Mesendoderm (in vitro differentiated cells): ENCODE results near the gene KCNIP2.

Experiments
- DNase-seq: peaks from one replicate; pipeline ENCODE4 v3.0.0; 2013
- H2AK5ac ChIP-seq: 2 replicates; pipeline ENCODE4 v1.6.1; 2013; ENCODE audit warnings: low read length, inconsistent platforms
- H2BK120ac ChIP-seq: 2 replicates; pipeline ENCODE4 v1.6.1; 2013; ENCODE audit warnings: low read depth, mild to moderate bottlenecking, low read length, moderate library complexity, mixed read lengths
- H2BK15ac ChIP-seq: replicated peaks from 2 replicates; pipeline ENCODE4 v1.6.1; 2013; ENCODE audit warnings: low read depth, mild to moderate bottlenecking, moderate library complexity
- H2BK5ac ChIP-seq: 2 replicates; pipeline ENCODE4 v1.6.1; 2013; ENCODE audit warnings: low read length, inconsistent platforms
- H3K18ac ChIP-seq: 2 replicates; pipeline ENCODE4 v1.6.1; 2013; ENCODE audit warnings: mild to moderate bottlenecking, low read length, mixed read lengths
- H3K23ac ChIP-seq: one replicate; pipeline ENCODE4 v1.6.1; 2013; ENCODE audit warnings: low read length
- H3K27ac ChIP-seq: 2 replicates; pipeline ENCODE4 v1.5.1; 2013; ENCODE audit warnings: low read depth, mild to moderate bottlenecking, inconsistent platforms, low read length, moderate library complexity
- H3K27me3 ChIP-seq: 2 replicates; pipeline ENCODE4 v1.6.1; 2013; ENCODE audit warnings: low read length, control low read depth, mild to moderate bottlenecking, inconsistent platforms; ENCODE audit not compliant: insufficient read depth, poor library complexity
- H3K36me3 ChIP-seq: 2 replicates; pipeline ENCODE4 v1.6.1; 2013; ENCODE audit warnings: low read length, inconsistent platforms; ENCODE audit not compliant: control insufficient read depth, insufficient read depth
- H3K4ac ChIP-seq: one replicate; pipeline ENCODE4 v1.6.1; 2013; ENCODE audit warnings: low read depth, mild to moderate bottlenecking, low read length, moderate library complexity
- H3K4me1 ChIP-seq: 2 replicates; pipeline ENCODE4 v1.6.1; 2013; ENCODE audit warnings: low read depth, low read length, inconsistent platforms; ENCODE audit not compliant: control insufficient read depth
- H3K4me2 ChIP-seq: 2 replicates; pipeline ENCODE4 v1.6.1; 2013; ENCODE audit warnings: low read length
- H3K4me3 ChIP-seq: 2 replicates; pipeline ENCODE4 v1.5.1; 2013; ENCODE audit warnings: mild to moderate bottlenecking, low read length
- H3K56ac ChIP-seq: one replicate; pipeline ENCODE4 v1.6.1; 2013; ENCODE audit warnings: low read length
- H3K79me1 ChIP-seq: 2 replicates; pipeline ENCODE4 v1.6.1; 2013; ENCODE audit warnings: low read length, inconsistent platforms
- H3K79me2 ChIP-seq: 2 replicates; pipeline ENCODE4 v1.6.1; 2013; ENCODE audit warnings: mild to moderate bottlenecking, low read length; ENCODE audit not compliant: control insufficient read depth, insufficient read depth
- H3K9ac ChIP-seq: 2 replicates; pipeline ENCODE4 v1.6.1; 2013; ENCODE audit warnings: low read length, inconsistent platforms
- H4K5ac ChIP-seq: one replicate; pipeline ENCODE4 v1.6.1; 2013; ENCODE audit warnings: low read length
- H4K8ac ChIP-seq: one replicate; pipeline ENCODE4 v1.6.1; 2013; ENCODE audit warnings: low read depth, mild to moderate bottlenecking, control low read depth, low read length, moderate library complexity
- WGBS: extraction: QIAGEN DNeasy Blood & Tissue Kit; methylation state at CpG from one replicate; pipeline ENCODE4 v1.1.7; 2013; ENCODE audit warnings: low lambda C conversion rate, missing lambda C conversion rate; ENCODE audit not compliant: insufficient coverage; ENCODE audit errors: extremely low coverage; 5-methylcytosine and 5-hydroxymethylcytosine counted together

The KCNIP2 gene

GRCh38 chr10:101781655-101781983 is 62.0 kb downstream of the KCNIP2 start:
- peak; percentile 29 for DNase-seq
- no peak overlapping the region for H4K5ac ChIP-seq
- WGBS = no CpG with 5 or more reads among the region's 7 CpGs

DNA sequence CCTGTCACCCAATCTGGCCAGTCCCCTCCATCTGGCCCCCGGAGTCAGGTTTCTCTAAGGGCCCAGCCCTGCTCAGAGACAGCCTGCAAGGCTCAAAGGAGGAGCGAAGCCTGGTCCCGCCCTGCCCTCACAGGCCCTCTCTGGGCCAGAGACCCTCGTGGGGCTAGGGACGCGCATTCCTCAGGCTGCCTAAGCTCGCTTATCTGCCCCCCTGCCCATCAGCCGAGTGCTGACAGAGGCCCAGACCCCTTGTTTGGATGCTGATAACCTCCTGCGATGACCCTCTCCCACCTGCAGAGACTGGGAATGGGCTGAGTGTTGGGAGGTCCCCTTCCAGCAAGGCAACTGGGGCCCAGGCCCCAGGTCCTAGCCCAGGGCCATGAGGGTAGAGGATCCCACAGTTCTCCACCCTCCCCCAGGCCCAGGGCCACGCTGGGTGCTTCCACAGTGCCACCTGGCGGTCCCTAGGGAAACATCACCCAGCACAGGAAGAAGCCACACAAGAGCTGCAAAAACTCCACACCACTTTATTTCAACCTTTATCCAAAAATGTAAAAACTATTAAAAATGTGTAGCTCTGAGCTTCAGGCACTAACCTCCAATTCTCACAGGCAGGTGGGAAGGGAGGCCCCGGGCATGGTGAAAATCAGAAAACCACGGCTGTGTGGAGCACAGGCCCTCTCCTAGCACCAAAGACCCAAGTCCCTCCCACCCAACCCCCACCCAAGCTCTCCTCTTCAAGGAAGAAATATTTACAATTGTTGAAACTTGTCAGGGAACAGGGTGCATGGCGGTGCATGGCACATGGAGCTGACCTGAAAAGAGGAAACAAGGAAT is 62.6 kb downstream of the KCNIP2 start:
- H2BK15ac ChIP-seq = no peak overlapping the region
- H3K79me2 ChIP-seq = peaks cover 13% of the 10 kb centered on the region
- no peaks in the 10 kb centered on the region for H3K27me3 ChIP-seq
- WGBS = no CpG with 5 or more reads among the region's 14 CpGs
- no peak overlapping the region for H4K8ac ChIP-seq
- H3K4me3 ChIP-seq = no peak overlapping the region
- no peak overlapping the region for H2AK5ac ChIP-seq
- H3K23ac ChIP-seq = no peak overlapping the region
- H3K79me1 ChIP-seq = peaks cover 5% of the 10 kb centered on the region
- H3K56ac ChIP-seq = peak overlapping the region; percentile 78
- no peak overlapping the region for H2BK5ac ChIP-seq
- no peak overlapping the region for H3K4ac ChIP-seq
- peaks cover 30% of the 10 kb centered on the region for H3K4me1 ChIP-seq
- H3K9ac ChIP-seq = peak overlapping the region; percentile 87
- no peak overlapping the region for H4K5ac ChIP-seq
- H3K27ac ChIP-seq = peak overlapping the region; percentile 19
- no peak overlapping the region for H3K18ac ChIP-seq
- peak; percentile 95 for DNase-seq
- no peak overlapping the region for H3K4me2 ChIP-seq
- no peak overlapping the region for H2BK120ac ChIP-seq
- peaks cover under 1% of the 10 kb centered on the region for H3K36me3 ChIP-seq

More at GRCh38 chr10:101781655-101781983, 62.0 kb downstream of the KCNIP2 start:
- Histone ChIP-seq H3K56ac (peak overlapping the region; percentile 71), H3K27me3 (no peaks in the 10 kb centered on the region), H3K4me1 (peaks cover 30% of the 10 kb centered on the region), H3K27ac (no peak overlapping the region), H2BK5ac (no peak overlapping the region), H3K79me1 (peaks cover 5% of the 10 kb centered on the region), H3K4me2 (peak overlapping the region; percentile 67), H3K79me2 (peaks cover 13% of the 10 kb centered on the region), H3K23ac (no peak overlapping the region), H3K4me3 (no peak overlapping the region), H3K18ac (no peak overlapping the region), H3K36me3 (peaks cover 3% of the 10 kb centered on the region), H4K8ac (no peak overlapping the region), H2AK5ac (peak overlapping the region; percentile 83), H3K9ac (peak overlapping the region; percentile 87), H2BK120ac (no peak overlapping the region), H3K4ac (no peak overlapping the region), H2BK15ac (no peak overlapping the region)

DNA sequence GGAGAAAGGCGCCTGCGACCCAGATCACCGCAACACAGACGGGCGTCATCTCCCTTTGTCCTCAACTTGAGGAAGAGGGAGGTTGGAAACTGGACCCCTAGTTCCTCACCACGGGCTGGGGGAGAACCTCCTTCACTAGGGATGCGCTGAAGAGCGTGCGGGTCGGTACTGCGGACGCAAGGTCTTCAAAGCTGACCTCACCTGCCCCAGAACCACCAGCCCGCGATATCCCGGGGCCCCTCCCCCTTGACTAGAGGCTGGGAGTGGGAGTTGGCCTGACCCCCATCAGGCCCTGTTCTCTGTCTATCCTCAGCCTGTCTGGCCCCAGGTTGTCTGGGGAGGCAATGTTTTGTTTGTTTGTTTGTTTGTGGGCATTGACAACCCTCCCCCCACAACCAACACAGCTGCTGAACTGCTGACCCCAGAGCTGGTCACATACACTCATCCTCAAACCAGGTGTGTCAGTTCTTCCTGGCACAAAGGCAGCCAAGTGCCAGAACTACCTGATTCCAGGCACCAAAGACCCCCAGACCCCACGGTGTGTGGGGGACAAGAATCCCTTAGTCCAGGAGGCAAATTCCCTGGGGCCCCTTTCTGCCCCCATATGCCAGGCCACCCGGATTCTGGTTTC is 63.3 kb downstream of the KCNIP2 start:
- Histone ChIP-seq H2BK5ac (peak overlapping the region; percentile 5), H3K27ac (peak overlapping the region; percentile 19), H3K9ac (peak overlapping the region; percentile 32), H3K23ac (no peak overlapping the region), H3K18ac (peak overlapping the region; percentile 19), H3K36me3 (no peaks in the 10 kb centered on the region), H3K79me1 (peaks cover 5% of the 10 kb centered on the region), H3K4ac (peak overlapping the region; percentile 1), H3K27me3 (no peaks in the 10 kb centered on the region), H3K4me2 (peak overlapping the region; percentile 9), H3K56ac (peak overlapping the region; percentile 78), H2AK5ac (no peak overlapping the region), H2BK15ac (no peak overlapping the region), H2BK120ac (peak overlapping the region; percentile 2), H4K5ac (no peak overlapping the region), H3K4me3 (no peak overlapping the region), H4K8ac (no peak overlapping the region), H3K4me1 (peaks cover 30% of the 10 kb centered on the region), H3K79me2 (peaks cover 13% of the 10 kb centered on the region)
- DNase-seq = peak; percentile 68
- no CpG with 5 or more reads among the region's 17 CpGs for WGBS

DNA sequence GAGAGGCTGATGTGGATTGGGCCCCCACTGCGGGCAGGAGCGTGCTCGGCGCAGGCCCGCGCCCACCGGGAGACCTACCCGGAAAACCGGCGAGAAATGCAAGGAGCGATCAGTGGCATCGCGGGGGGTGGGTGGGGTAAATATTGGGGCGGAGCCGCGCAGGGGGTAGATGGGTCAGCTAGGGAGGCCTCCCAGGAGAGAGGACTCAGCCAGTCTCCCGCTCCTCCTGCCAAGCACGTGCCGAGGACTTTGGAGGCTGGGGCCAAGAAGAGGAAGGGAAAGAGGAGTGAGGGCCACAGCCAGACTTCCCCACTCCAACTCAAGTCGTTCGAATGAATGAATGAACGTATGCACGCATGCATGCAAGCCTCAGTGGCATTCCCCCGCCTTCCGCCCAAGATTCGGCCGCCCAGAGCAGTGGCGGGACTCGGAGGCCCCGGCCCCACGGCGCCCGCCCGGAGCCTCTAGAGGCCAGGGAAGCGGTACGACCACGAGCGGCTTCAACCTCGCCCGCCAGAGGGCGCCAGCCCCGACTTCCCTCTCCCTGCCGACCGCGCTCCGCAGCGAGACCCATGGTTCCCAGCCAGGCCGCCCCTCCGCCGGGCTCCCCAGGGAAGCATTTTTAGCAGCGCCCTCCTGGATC is 63.9 kb downstream of the KCNIP2 start:
- Histone ChIP-seq H3K79me2 (peaks cover 13% of the 10 kb centered on the region), H3K23ac (peak overlapping the region; percentile 48), H4K8ac (no peak overlapping the region), H2AK5ac (no peak overlapping the region), H3K4me3 (no peak overlapping the region), H2BK15ac (no peak overlapping the region), H3K9ac (peak overlapping the region; percentile 69), H3K4me1 (peaks cover 30% of the 10 kb centered on the region), H4K5ac (no peak overlapping the region), H3K36me3 (no peaks in the 10 kb centered on the region), H2BK5ac (peak overlapping the region; percentile 92), H2BK120ac (peak overlapping the region; percentile 14), H3K4me2 (peak overlapping the region; percentile 75), H3K56ac (peak overlapping the region; percentile 92), H3K27me3 (peaks cover 6% of the 10 kb centered on the region), H3K27ac (peak overlapping the region; percentile 96), H3K18ac (peak overlapping the region; percentile 80), H3K79me1 (peaks cover 5% of the 10 kb centered on the region), H3K4ac (no peak overlapping the region)
- DNase-seq = peak; percentile 88
- WGBS = no CpG with 5 or more reads among the region's 51 CpGs

DNA sequence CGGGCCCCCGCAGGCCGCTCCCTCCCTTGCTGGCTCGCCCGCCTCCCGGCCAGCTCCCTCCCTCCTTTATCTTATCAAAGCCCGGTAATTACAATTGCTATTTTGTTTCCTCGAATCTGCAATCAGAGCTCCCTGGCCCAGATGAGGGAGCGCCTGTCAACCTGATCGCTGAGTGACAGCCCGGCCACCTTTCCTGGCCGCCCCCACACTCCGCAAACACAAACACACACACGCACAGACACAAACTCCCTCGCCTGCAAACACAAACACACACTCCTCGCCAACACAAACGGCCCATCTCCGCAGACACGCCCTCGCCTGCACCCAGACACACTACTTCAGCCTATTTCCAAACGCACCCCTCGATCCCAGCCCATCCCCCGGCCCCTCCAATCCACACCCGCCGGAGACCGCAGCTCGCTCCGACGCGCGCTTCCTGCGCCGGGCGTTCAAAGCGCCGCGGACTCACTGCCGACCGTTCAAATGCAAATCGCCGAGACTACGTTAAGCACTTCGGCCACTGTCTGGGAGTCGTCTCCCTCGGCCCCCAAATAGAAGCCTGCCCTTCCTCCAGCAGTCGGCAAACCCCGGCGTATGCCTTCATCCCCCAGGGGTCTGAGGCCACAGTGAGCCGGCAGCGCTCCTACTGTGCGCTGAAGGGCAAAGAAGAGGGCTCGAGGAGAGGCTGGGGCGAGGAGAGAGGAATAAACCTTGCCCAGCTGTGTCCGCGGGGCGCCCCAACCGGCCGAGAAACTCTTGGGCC is 64.6 kb downstream of the KCNIP2 start:
- WGBS = no CpG with 5 or more reads among the region's 58 CpGs
- peak overlapping the region; percentile 92 for H2BK5ac ChIP-seq
- no peak overlapping the region for H4K8ac ChIP-seq
- peak overlapping the region; percentile 96 for H3K27ac ChIP-seq
- no peak overlapping the region for H2AK5ac ChIP-seq
- H3K4ac ChIP-seq = no peak overlapping the region
- H2BK15ac ChIP-seq = no peak overlapping the region
- peak overlapping the region; percentile 80 for H3K18ac ChIP-seq
- H3K36me3 ChIP-seq = no peaks in the 10 kb centered on the region
- peak; percentile 91 for DNase-seq
- peaks cover 13% of the 10 kb centered on the region for H3K79me2 ChIP-seq
- peaks cover 5% of the 10 kb centered on the region for H3K79me1 ChIP-seq
- peak overlapping the region; percentile 14 for H2BK120ac ChIP-seq
- H3K56ac ChIP-seq = peak overlapping the region; percentile 92
- no peak overlapping the region for H3K4me3 ChIP-seq
- no peak overlapping the region for H4K5ac ChIP-seq
- peak overlapping the region; percentile 75 for H3K4me2 ChIP-seq
- peaks cover 34% of the 10 kb centered on the region for H3K4me1 ChIP-seq
- peak overlapping the region; percentile 48 for H3K23ac ChIP-seq
- H3K9ac ChIP-seq = peak overlapping the region; percentile 69
- H3K27me3 ChIP-seq = peaks cover 13% of the 10 kb centered on the region
